Stomach (tissue), 4 donors: ENCODE data around the gene CCDC138.

ENCODE experiments used
- CTCF ChIP-seq, 7 experiments: fragments of 450-650 bp in 4 of 7; fragments of 200-600 bp in 3 of 7; sonication (generic) in 3 of 7; IDR thresholded peaks; one replicate each; pipeline ENCODE4 v1.5.1; 2016 to 2019; ENCODE audit warnings: antibody characterized with exemption in 7 of 7, control low read depth in 2 of 7, mild to moderate bottlenecking in 1 of 7
- POLR2AphosphoS5 ChIP-seq, 3 donors: sonication (generic); formaldehyde crosslinking; IDR thresholded peaks; one replicate each; pipeline ENCODE4 v1.6.1; 2016; ENCODE audit warnings: antibody characterized with exemption in 3 of 3

DNA sequence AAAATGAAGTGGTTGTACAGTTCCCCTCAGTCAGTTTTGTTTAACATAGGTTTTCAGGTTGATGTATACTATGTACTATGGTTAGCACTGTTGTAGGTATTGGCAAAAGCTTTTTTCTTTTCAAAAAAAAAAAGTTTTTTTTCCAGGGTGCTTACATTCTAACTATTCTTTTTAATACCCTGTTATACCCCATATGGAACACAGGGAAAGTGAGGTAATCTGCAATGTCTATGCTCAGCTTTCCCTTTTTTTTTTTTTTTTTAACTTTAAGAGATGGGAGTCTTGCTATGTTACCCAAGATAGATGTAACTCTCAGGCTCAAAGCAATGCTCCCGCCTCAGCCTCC is 590 bp upstream of the CCDC138 start:
- TF ChIP-seq CTCF (IDR thresholded peaks at IDR 0.05) (no peak), POLR2AphosphoS5 (IDR thresholded peaks at IDR 0.05) (no peak)
